Measurements from ENCODE around the gene RABIF. TPM values are rescaled to one million over a fixed set of nuclear protein-coding genes. Genes with fewer than 3 reads are reported as not detected.

The RABIF gene
- total and polyA plus RNA-seq, 10 of the 15 experiments (the other 5 are each of a cell fraction or from before 2014, with no cell fraction given): 4.7 to 18.2 (median 8.8) TPM

GRCh38 chr1:202861420-202862132 lies 27.4 kb downstream of the RABIF start:
- in situ Hi-C loops (cut with MboI): no loop called here

More at GRCh38 chr1:202861420-202862132, 27.4 kb downstream of the RABIF start:
- FAIRE-seq: peak; percentile 81
- ChIA-PET SMC1A (ENCODE audit: uncharacterized antibody, unreplicated experiment) (interaction anchor here (2.4 kb wide), 1 partner anchor 8 kb away, joined by 8 read pairs; no protein-coding TSS in a partner anchor), CTCF (interaction anchor here (1.9 kb wide), 1 partner anchor 9 kb away, joined by 10 read pairs; no protein-coding TSS in a partner anchor), POLR2A (no interaction called here), RAD21 (ENCODE audit: unreplicated experiment) (no interaction called here)
- intact Hi-C loops (cut with micrococcal nuclease; ENCODE audit: unreplicated experiment): no loop called here
- peak overlapping the region; percentile 77 for H3K4me3 ChIP-seq
- no peaks in the 10 kb centered on the region for H4K20me1 ChIP-seq (ENCODE audit: control insufficient read depth, insufficient read depth)
- no TSS peak for BruUV-seq (replicated peaks)
- peak overlapping the region; percentile 88 for H3K4me2 ChIP-seq (ENCODE audit: control insufficient read depth, insufficient read depth)
- H3K36me3 ChIP-seq (ENCODE audit: control insufficient read depth in 2 of 2, insufficient read depth in 2 of 2, low read length in 1 of 2): no peaks in the 10 kb centered on the region
- H3K27ac ChIP-seq (ENCODE audit: control insufficient read depth, insufficient read depth): no peak overlapping the region
- H2AFZ ChIP-seq (ENCODE audit: control insufficient read depth, low read depth, low read length): peak overlapping the region; percentile 77
- peak; percentile 91 for TF ChIP-seq NFYB (IDR thresholded peaks at IDR 0.05; ENCODE audit: insufficient read depth, low read depth, low read length)
- no peak for TF ChIP-seq NRF1 (conservative IDR thresholded peaks at IDR 0.05; ENCODE audit: low read depth, low read length)
- peak; percentile 44 for TF ChIP-seq SUZ12 (IDR thresholded peaks at IDR 0.05; ENCODE audit: unreplicated experiment)
- TF ChIP-seq, protein P1, sequence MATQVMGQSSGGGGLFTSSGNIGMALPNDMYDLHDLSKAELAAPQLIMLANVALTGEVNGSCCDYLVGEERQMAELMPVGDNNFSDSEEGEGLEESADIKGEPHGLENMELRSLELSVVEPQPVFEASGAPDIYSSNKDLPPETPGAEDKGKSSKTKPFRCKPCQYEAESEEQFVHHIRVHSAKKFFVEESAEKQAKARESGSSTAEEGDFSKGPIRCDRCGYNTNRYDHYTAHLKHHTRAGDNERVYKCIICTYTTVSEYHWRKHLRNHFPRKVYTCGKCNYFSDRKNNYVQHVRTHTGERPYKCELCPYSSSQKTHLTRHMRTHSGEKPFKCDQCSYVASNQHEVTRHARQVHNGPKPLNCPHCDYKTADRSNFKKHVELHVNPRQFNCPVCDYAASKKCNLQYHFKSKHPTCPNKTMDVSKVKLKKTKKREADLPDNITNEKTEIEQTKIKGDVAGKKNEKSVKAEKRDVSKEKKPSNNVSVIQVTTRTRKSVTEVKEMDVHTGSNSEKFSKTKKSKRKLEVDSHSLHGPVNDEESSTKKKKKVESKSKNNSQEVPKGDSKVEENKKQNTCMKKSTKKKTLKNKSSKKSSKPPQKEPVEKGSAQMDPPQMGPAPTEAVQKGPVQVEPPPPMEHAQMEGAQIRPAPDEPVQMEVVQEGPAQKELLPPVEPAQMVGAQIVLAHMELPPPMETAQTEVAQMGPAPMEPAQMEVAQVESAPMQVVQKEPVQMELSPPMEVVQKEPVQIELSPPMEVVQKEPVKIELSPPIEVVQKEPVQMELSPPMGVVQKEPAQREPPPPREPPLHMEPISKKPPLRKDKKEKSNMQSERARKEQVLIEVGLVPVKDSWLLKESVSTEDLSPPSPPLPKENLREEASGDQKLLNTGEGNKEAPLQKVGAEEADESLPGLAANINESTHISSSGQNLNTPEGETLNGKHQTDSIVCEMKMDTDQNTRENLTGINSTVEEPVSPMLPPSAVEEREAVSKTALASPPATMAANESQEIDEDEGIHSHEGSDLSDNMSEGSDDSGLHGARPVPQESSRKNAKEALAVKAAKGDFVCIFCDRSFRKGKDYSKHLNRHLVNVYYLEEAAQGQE (IDR thresholded peaks at IDR 0.05; ENCODE audit: low read depth, low read length): 0 out of 2 replicates have a peak, but pooled peaks have one; percentile 14
- peak; percentile 89 for TF ChIP-seq SP1 (IDR thresholded peaks at IDR 0.05; ENCODE audit: low read depth, low read length)
- TF ChIP-seq, protein P2, sequence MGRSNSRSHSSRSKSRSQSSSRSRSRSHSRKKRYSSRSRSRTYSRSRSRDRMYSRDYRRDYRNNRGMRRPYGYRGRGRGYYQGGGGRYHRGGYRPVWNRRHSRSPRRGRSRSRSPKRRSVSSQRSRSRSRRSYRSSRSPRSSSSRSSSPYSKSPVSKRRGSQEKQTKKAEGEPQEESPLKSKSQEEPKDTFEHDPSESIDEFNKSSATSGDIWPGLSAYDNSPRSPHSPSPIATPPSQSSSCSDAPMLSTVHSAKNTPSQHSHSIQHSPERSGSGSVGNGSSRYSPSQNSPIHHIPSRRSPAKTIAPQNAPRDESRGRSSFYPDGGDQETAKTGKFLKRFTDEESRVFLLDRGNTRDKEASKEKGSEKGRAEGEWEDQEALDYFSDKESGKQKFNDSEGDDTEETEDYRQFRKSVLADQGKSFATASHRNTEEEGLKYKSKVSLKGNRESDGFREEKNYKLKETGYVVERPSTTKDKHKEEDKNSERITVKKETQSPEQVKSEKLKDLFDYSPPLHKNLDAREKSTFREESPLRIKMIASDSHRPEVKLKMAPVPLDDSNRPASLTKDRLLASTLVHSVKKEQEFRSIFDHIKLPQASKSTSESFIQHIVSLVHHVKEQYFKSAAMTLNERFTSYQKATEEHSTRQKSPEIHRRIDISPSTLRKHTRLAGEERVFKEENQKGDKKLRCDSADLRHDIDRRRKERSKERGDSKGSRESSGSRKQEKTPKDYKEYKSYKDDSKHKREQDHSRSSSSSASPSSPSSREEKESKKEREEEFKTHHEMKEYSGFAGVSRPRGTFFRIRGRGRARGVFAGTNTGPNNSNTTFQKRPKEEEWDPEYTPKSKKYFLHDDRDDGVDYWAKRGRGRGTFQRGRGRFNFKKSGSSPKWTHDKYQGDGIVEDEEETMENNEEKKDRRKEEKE (IDR thresholded peaks at IDR 0.05): no peak
- TF ChIP-seq FOS (IDR thresholded peaks at IDR 0.05; ENCODE audit: borderline replicate concordance, extremely low read depth, insufficient read length): peak; percentile 39
- TF ChIP-seq CHD2 (IDR thresholded peaks at IDR 0.05; ENCODE audit: borderline replicate concordance, low read depth, low read length): peak; percentile 57; the same call in 1 of the 2 replicates
- ATAC-seq: peak; percentile 98
- H3K4me1 ChIP-seq (ENCODE audit: control insufficient read depth, insufficient read depth, low read length): no peaks in the 10 kb centered on the region
- H3K9me3 ChIP-seq (replicated peaks; ENCODE audit: control insufficient read depth, insufficient read depth, low read length): no peaks in the 10 kb centered on the region
- H3K79me2 ChIP-seq (ENCODE audit: control insufficient read depth, insufficient read depth, low read length): no peaks in the 10 kb centered on the region
- H3K9ac ChIP-seq (ENCODE audit: control insufficient read depth, insufficient read depth, low read length): no peak overlapping the region
- WGBS (ENCODE audit: insufficient coverage, insufficient replicate concordance, low lambda C conversion rate, missing lambda C conversion rate): 3% methylated on average over 44 of the region's 44 CpGs
- H3K27me3 ChIP-seq (replicated peaks in 1 of 2; ENCODE audit: control insufficient read depth in 2 of 2, insufficient read depth in 2 of 2, low read length in 1 of 2): peaks cover 5 to 7% of the 10 kb centered on the region in 2 experiments; a peak in 3 of 4 replicates
- DNase-seq (ENCODE audit: low read depth, low spot score): no peak

All from GM12878 (cell line).